NCI-H345 treated with DMSO at 0.1 percent for 48 hours (cell line): ENCODE measurements around the gene SH2D3C.

Experiments used
- DNase-seq: peaks from one replicate; lab custom pipeline; 2025; ENCODE audit not compliant: unreplicated experiment; lab: John Stamatoyannopoulos, UW

SH2D3C gene

DNA sequence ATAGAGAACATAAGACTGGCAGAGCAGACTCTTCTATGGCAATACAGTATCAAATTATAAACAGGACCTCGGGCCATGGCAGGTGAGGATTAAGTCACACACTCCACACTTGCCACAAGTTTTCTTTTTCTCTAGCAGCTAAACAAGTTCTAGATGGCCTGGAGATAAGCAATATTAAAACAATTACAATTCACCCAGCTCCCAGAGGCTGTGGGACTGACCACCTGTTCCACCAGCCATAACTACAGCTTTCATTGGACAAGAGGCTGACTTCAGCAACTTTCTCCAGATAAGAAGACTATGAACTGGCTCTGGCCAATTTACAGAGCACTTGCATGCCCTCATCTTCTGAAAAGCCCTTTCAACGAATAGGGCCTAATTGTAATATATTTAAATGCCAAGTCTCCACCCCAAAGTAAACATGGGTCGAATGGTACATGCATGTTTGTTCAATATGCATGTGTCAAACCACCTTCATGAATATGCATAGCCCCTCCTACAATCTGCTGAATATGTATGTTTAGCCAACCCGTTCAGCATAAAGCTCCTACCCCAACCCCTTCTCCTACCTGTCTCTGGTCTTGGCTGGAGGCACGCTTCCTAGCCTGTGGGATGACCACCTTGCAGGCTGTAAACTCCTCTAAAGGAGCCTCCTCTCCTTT is 77.7 kb downstream of the SH2D3C start:
- no peak for DNase-seq

DNA sequence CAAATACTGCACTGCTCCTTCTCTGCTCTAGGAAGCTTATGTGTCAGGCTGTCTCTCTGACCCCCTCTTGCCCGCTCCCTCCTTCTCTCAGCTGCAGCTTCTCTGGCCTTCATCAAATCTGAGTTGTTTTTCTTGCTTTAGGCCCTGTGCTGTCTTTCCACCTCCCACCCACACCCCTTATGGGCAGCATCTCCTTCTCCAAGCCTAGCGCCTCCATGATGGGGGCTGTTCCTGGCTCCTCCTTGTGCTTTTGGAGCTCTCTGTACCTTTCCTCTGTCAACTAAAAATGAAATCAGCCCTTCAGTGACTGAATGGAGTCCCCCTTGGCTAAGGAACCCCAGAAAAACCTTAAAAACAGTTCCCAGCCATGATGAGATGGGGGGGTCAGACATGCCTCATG is 78.3 kb downstream of the SH2D3C start:
- no peak for DNase-seq

DNA sequence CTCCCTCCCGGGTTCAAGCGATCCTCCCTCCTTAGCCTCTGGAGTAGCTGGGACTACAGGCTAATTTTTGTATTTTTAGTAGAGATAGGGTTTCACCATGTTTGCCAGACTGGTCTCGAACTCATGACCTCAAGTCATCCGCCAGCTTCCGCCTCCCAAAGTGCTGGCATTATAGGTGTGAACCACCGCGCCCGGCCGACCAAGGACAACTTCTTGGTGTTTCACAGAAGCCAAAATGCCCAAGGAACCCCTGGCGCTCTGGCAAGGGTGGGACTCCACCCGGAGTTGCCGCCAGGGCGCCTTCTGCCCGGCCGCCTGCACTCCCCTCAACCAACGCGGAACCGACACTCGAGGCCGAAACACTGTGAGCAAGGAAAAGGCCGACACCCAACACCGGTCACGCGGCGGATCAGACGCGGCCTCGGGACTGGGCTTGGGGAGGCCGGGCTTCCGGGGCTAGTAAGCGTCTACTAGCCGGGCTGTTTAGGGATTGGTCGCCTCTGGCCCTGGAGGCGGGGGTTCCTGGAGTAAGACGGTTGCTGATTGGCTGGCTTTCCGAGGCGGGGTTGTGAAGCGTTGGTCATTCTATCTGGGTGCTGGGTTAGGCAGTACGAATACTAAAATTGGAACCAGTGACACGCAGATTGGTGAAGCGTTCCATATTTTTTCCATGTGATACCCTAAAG is 79.3 kb downstream of the SH2D3C start:
- DNase-seq: no peak

DNA sequence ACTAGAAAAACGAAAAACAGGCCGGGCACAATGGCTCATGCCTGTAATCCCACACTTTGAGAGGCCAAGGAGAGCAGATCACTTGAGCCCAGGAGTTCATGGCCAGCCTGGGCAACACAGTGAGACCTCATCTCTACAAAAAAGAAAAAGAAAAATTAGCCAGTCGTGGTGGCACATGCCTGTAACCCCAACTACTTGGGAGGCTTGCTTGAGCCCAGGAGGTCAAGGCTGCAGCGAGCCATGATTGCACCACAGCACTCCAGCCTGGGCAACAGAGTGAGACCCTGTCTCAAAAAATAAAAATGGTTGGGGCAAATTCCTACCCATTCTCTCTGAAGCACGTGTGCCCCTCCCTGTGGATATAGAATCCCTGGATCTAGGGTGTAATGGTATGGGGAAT is 80.1 kb downstream of the SH2D3C start:
- DNase-seq: no peak

DNA sequence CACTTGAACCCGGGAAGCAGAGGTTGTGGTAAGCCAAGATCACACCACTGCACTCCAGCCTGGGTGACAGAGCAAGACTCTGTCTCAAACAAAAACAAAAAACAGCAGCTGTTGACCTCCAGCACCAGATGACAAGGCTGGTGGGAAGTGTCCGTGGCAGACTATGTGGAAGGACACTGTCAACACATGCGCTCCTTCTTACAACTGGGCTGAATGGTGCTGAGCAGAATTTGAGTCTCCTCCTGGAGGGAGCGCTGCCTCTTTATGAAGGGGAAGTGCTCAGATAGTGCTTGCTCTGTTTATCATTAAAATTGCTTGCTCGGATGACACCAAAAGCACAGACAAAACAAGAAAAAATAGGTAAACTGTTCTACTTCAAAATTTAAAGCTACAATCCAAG is 80.9 kb downstream of the SH2D3C start:
- DNase-seq: no peak

DNA sequence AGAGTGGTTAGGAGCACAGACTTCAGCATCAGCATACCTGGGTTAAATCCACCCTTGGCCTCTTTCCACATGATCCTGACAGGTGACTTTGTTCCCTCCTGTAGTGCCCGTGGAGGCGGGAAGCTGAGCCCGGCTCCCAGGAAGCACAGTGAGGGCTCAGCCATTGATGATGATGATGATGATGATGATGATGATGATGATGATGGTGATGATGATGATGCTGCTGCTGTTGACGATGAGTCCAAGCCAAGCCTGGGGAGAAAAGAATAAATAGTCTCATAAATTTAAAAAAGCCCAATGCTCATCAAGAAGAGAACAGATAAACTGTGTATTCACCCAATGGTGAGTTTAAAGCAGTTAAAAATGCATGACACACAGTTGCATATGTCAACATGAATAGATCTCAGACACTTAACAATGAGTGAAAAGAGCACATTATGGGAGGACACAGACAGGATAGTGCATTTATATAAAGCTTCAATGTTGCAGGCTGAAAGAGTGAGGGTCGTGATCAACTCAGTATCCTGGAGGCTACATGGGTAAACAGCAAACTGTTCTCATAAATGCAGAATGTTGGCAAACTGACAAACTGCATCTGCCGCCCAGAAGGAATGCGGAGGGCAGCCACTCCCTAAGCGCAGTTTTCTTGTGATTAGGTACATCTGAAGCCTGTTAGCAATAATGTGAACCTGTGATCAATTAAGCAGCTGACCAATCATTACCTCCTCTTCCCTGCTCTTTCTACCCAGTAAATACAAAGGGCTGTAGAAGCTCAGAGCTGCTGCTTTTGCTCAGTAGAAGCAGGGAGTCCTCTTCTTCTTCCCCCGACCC is 83.4 kb downstream of the SH2D3C start:
- no peak for DNase-seq

DNA sequence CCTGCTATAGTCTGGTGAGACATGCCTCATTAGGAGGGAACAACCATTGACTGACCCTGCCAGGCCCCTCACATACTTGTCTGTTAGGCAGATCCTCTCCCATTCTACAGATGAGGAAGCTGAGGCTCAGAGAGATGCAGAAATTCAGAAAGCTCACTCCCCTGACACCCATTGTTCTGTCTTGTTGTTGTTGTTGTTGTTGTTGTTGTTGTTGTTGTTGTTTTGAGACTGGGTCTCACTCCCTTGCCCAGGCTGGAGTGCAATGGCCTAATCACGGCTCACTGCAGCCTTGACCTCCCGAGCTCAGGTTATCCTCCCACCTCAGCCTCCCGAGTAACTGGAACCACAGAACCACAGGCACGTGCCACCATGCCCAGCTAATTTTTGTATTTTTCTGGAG is 84.8 kb downstream of the SH2D3C start:
- no peak for DNase-seq

DNA sequence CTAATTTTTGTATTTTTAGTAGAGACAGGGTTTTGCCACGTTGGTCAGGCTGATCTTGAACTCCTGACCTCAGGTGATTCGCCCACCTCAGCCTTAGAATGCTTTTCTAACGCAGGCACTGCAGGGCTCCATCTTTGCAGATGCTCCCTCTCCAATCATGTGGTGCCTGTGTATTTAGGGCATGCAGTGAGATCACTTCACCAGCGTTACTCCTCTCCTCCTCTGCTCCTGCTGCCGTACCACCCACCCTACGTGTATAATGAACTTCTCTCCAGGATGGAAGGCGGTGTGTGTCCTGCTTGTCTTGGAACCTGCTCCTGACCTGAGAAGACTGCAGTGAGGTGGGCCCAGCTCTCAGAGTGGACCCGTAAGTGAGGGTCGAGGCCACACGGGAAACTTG is 85.3 kb downstream of the SH2D3C start:
- no peak for DNase-seq

DNA sequence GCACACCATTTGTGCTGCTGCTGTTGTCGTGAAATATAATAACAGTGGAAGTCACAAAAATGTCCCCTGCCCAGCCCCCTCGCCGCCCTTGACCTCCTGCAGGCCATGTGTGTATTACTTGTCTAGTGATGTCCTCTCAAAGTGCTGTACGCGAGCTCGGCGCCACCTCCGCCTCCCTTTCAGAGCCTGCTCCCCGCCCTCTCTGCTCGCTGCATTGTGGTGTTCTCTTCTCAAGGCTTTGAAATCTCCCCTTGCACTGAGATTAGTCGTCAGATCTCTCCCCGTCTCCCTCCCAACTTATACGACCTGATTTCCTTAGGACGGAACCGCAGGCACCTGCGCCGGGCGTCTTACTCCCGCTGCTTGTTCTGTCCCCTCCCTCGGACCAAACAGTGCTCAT is 86.4 kb downstream of the SH2D3C start:
- DNase-seq: no peak

DNA sequence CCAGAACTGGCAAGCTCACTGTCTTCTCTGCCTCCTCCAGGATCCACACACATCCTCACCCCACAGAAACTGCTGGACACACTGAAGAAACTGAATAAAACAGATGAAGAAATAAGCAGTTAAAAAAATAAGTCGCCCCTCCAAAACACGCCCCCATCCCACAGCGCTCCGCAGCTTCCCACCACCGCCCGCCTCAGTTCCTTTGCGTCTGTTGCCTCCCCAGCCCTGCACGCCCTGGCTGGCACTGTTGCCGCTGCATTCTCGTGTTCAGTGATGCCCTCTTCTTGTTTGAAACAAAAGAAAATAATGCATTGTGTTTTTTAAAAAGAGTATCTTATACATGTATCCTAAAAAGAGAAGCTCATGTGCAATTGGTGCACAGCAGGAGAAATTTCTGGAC is 87.7 kb downstream of the SH2D3C start:
- DNase-seq: no peak

DNA sequence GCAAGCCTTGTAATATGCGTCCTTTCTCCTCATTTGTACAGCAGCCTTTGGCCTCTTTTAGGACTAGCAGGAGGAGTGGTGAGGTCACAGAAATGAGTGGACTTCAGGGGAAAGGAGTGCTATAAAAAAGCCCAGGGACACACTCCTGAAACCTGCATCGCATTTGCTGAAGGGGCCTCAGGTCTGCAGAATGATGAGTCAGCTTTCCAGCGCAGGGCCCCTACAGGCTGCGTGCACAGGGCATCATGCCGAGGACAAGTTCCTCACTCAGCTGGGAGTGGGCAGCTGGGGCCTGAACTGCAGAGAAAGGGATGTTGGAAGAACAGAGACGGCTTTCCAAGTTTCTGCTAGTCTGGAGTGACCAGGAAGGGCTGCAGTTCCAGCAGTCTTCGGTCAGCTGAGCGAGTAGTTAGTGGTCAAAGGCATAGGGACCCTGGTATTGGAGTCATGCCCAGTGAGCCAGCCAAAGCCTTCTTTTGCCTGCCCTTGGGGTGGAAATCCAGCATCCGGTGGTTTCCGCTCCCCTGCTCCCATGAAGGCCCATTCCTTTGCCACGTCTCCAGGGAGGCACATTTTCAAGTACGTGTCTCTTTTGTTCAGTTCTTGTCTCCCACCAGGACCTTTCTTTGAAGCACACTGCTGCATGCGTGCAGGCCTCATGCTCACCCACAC is 89.0 kb downstream of the SH2D3C start:
- DNase-seq: no peak
